HCT116 (cell line): ENCODE results near the gene ANKS1A. TPM values are rescaled to one million over a fixed set of nuclear protein-coding genes. Genes with fewer than 3 reads are reported as not detected.

ENCODE experiments used
- ATAC-seq: fragments of 200-7000 bp; cut with Tn5 transposase; 2 replicates; pipeline ENCODE4 v1.9.1; 2020; ENCODE audit warnings: mild to moderate bottlenecking, moderate library complexity
- BruUV-seq: library from RNA; stranded (reverse); fragments of 400-500 nt; replicated peaks from 2 replicates; lab custom pipeline; 2021; lab: Mats Ljungman, UMichigan
- CTCF ChIA-PET: fragments of 300-600 bp; sonication (Branson Sonifier 250); formaldehyde crosslinking; loops from one replicate; lab custom pipeline; 2021; ENCODE audit warnings: antibody characterized with exemption; lab: Charles Lee
- POLR2A ChIA-PET: fragments of 300-600, 350-600 bp; sonication (Branson Sonifier 250); formaldehyde crosslinking; loops from one replicate; lab custom pipeline; 2021; ENCODE audit warnings: antibody characterized with exemption; lab: Charles Lee
- RAD21 ChIA-PET, 2 experiments: fragments of 300-600 bp; sonication (Branson Sonifier 250); formaldehyde crosslinking; loops; one replicate each; lab custom pipeline; 2023; ENCODE audit warnings: low total read pairs in 2 of 2; ENCODE audit not compliant: uncharacterized antibody in 2 of 2, unreplicated experiment in 2 of 2, low non-redundant PET in 1 of 2; lab: Charles Lee
- DNase-seq: peaks from one replicate; pipeline ENCODE4 v3.0.0-alpha.2; 2010; ENCODE audit warnings: low read depth, low spot score
- H2AFZ ChIP-seq: fragments of 200-600 bp; shearing (Covaris generic), sonication (generic); 2 replicates; pipeline ENCODE4 v1.6.1; 2017; ENCODE audit warnings: low read depth, mixed run types, mixed read lengths, antibody characterized with exemption, low read length; ENCODE audit not compliant: poor library complexity, severe bottlenecking
- H3K27ac ChIP-seq: 2 replicates; pipeline ENCODE4 v1.5.1; 2012; ENCODE audit warnings: low read depth, low read length
- H3K27me3 ChIP-seq: fragments of 200-600 bp; sonication (generic); 2 replicates; pipeline ENCODE4 v1.6.1; 2016; ENCODE audit warnings: mixed run types, low read length, mixed read lengths; ENCODE audit not compliant: insufficient read depth
- H3K36me3 ChIP-seq, 2 experiments: fragments of 200-500 bp in 1 of 2; fragments of 200-600 bp in 1 of 2; sonication (Bioruptor generic) in 1 of 2; sonication (generic) in 1 of 2; 2 replicates each; pipeline versions ENCODE4 v1.5.1 to v1.6.1; 2014 to 2016; ENCODE audit warnings: low read length in 2 of 2, inconsistent platforms in 1 of 2, mixed read lengths in 1 of 2, mixed run types in 1 of 2; ENCODE audit not compliant: insufficient read depth in 2 of 2, control insufficient read depth in 1 of 2
- H3K4me1 ChIP-seq, 2 experiments: fragments of 200-600 bp in 1 of 2; sonication (generic) in 1 of 2; 2 replicates each; pipeline versions ENCODE4 v1.5.1 to v1.6.1; 2012 to 2017; ENCODE audit warnings: low read length in 2 of 2, inconsistent platforms in 1 of 2, mild to moderate bottlenecking in 1 of 2, mixed read lengths in 1 of 2, mixed run types in 1 of 2, moderate library complexity in 1 of 2; ENCODE audit not compliant: insufficient read depth in 2 of 2, control insufficient read depth in 1 of 2
- H3K4me2 ChIP-seq: fragments of 200-600 bp; sonication (generic); 2 replicates; pipeline ENCODE4 v1.6.1; 2017; ENCODE audit warnings: mixed run types, low read length, mixed read lengths
- H3K4me3 ChIP-seq, 2 experiments: fragments of 200-600 bp in 1 of 2; sonication (generic) in 1 of 2; replicated peaks in 1 of 2; 2 replicates each; pipeline ENCODE4 v1.5.1; 2011 to 2016; ENCODE audit warnings: low read length in 2 of 2, control low read depth in 1 of 2, low read depth in 1 of 2, mild to moderate bottlenecking in 1 of 2, mixed read lengths in 1 of 2, mixed run types in 1 of 2
- H3K79me2 ChIP-seq: fragments of 200-600 bp; sonication (generic); 2 replicates; pipeline ENCODE4 v1.6.1; 2017; ENCODE audit warnings: mild to moderate bottlenecking, mixed run types, low read length, moderate library complexity, mixed read lengths; ENCODE audit not compliant: insufficient read depth
- H3K9ac ChIP-seq: fragments of 200-600 bp; sonication (generic); 2 replicates; pipeline ENCODE4 v1.6.1; 2016; ENCODE audit warnings: low read length, mixed read lengths
- H3K9me2 ChIP-seq: fragments of 200-600 bp; sonication (generic), shearing (Covaris generic); 2 replicates; pipeline ENCODE4 v1.6.1; 2017; ENCODE audit warnings: mixed run types, mild to moderate bottlenecking, moderate library complexity; ENCODE audit not compliant: insufficient read depth
- H3K9me3 ChIP-seq, 2 experiments: fragments of 200-500 bp in 1 of 2; fragments of 200-600 bp in 1 of 2; sonication (Bioruptor generic) in 1 of 2; sonication (generic) in 1 of 2; 2 replicates each; pipeline ENCODE4 v1.6.1; 2014 to 2017; ENCODE audit warnings: low read length in 2 of 2, mixed read lengths in 2 of 2, inconsistent platforms in 1 of 2, low read depth in 1 of 2, mild to moderate bottlenecking in 1 of 2, mixed run types in 1 of 2, moderate library complexity in 1 of 2; ENCODE audit not compliant: control insufficient read depth in 1 of 2, insufficient read depth in 1 of 2
- H4K20me1 ChIP-seq: fragments of 200-600 bp; sonication (generic), shearing (Covaris generic); 2 replicates; pipeline ENCODE4 v1.6.1; 2017; ENCODE audit warnings: mixed run types, mild to moderate bottlenecking, moderate library complexity; ENCODE audit not compliant: insufficient read depth
- EZH2phosphoT487 ChIP-seq: fragments of 200-600 bp; IDR thresholded peaks from 2 replicates; pipeline ENCODE4 v1.6.1; 2018; ENCODE audit warnings: antibody characterized with exemption, borderline replicate concordance
- FOSL1 ChIP-seq: IDR thresholded peaks from 2 replicates; pipeline ENCODE4 v1.6.1; 2012; ENCODE audit warnings: low read depth
- JUND ChIP-seq: IDR thresholded peaks from 2 replicates; pipeline ENCODE4 v1.6.1; 2012
- POLR2AphosphoS5 ChIP-seq: IDR thresholded peaks from 2 replicates; pipeline ENCODE4 v1.6.1; 2011; ENCODE audit warnings: mild to moderate bottlenecking, low read depth, low read length, moderate library complexity
- SIN3A ChIP-seq: IDR thresholded peaks from 2 replicates; pipeline ENCODE4 v1.6.1; 2012; ENCODE audit warnings: low read depth
- SP1 ChIP-seq: IDR thresholded peaks from 2 replicates; pipeline ENCODE4 v1.6.1; 2012; ENCODE audit warnings: low read depth
- SRF ChIP-seq: IDR thresholded peaks from 2 replicates; pipeline ENCODE4 v1.6.1; 2012; ENCODE audit warnings: low read depth
- TCF7L2 ChIP-seq: IDR thresholded peaks from 2 replicates; pipeline ENCODE4 v1.7.0; 2011; ENCODE audit warnings: borderline replicate concordance, inconsistent platforms; ENCODE audit not compliant: insufficient read depth, insufficient read length; ENCODE audit errors: extremely low read depth
- intact Hi-C: fragments of 100-400 bp; cut with micrococcal nuclease; formaldehyde crosslinking; loops from 2 replicates; pipeline ENCODE4 v1.10.0; 2022
- total RNA-seq: library from RNA; stranded (reverse); gene quantifications from one replicate; pipeline ENCODE4 v1.2.1, GENCODE V29; 2021; ENCODE audit not compliant: unreplicated experiment
- TF ChIP-seq, protein P1 (sequence below): IDR thresholded peaks from 2 replicates; pipeline ENCODE4 v1.6.1; 2012; ENCODE audit warnings: low read depth

ANKS1A gene
- total RNA-seq, 1 experiment from 2014 or later: 20.6 TPM

DNA sequence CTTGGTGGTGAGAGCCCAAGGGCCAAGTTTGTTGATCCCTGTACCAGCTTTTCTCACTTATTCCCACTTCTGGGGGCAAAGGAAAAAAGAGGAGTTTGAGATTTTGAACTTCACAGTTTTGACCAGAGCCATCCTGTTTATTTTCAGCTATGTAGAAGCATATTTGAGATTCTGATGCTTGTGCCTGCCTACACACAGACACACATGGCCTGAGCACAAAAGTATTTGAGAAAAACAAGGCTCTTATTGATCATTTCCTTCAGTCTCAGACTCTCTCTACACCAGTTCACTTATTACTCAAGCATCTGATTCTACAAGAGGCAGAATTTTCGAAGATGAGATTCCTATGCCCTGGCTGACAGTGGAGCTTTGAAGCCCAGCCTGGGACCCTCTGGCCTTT, 151.3 kb downstream of the ANKS1A start:
- Histone ChIP-seq H4K20me1 (no peaks in the 10 kb centered on the region), H3K9ac (no peak overlapping the region), H2AFZ (no peak overlapping the region), H3K9me3 (no peaks in the 10 kb centered on the region), H3K4me1 (no peaks in the 10 kb centered on the region), H3K9me2 (no peaks in the 10 kb centered on the region), H3K4me3 (no peak overlapping the region), H3K27ac (no peak overlapping the region), H3K4me2 (no peak overlapping the region), H3K27me3 (no peaks in the 10 kb centered on the region), H3K79me2 (no peaks in the 10 kb centered on the region; the same call in 1 of the 2 replicates), H3K36me3 (no peaks in the 10 kb centered on the region)
- BruUV-seq: no TSS peak
- ChIA-PET CTCF (no interaction called here), POLR2A (no interaction called here), RAD21 (no interaction called here)
- TF ChIP-seq, protein P1, sequence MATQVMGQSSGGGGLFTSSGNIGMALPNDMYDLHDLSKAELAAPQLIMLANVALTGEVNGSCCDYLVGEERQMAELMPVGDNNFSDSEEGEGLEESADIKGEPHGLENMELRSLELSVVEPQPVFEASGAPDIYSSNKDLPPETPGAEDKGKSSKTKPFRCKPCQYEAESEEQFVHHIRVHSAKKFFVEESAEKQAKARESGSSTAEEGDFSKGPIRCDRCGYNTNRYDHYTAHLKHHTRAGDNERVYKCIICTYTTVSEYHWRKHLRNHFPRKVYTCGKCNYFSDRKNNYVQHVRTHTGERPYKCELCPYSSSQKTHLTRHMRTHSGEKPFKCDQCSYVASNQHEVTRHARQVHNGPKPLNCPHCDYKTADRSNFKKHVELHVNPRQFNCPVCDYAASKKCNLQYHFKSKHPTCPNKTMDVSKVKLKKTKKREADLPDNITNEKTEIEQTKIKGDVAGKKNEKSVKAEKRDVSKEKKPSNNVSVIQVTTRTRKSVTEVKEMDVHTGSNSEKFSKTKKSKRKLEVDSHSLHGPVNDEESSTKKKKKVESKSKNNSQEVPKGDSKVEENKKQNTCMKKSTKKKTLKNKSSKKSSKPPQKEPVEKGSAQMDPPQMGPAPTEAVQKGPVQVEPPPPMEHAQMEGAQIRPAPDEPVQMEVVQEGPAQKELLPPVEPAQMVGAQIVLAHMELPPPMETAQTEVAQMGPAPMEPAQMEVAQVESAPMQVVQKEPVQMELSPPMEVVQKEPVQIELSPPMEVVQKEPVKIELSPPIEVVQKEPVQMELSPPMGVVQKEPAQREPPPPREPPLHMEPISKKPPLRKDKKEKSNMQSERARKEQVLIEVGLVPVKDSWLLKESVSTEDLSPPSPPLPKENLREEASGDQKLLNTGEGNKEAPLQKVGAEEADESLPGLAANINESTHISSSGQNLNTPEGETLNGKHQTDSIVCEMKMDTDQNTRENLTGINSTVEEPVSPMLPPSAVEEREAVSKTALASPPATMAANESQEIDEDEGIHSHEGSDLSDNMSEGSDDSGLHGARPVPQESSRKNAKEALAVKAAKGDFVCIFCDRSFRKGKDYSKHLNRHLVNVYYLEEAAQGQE: no peak
- TF ChIP-seq TCF7L2 (no peak), SIN3A (no peak), SP1 (no peak), FOSL1 (no peak), SRF (no peak), EZH2phosphoT487 (no peak), POLR2AphosphoS5 (no peak), JUND (no peak)
- no peak for ATAC-seq
- DNase-seq: no peak
- intact Hi-C loops: no loop called here
